NOMO-1 treated with dmso at 0.1 percent for 144 hours (cell line): ENCODE measurements around the gene SCN3B.

Experiments used
- DNase-seq: peaks from one replicate; lab custom pipeline; 2025; ENCODE audit not compliant: unreplicated experiment; lab: John Stamatoyannopoulos, UW

Gene SCN3B, protein sequence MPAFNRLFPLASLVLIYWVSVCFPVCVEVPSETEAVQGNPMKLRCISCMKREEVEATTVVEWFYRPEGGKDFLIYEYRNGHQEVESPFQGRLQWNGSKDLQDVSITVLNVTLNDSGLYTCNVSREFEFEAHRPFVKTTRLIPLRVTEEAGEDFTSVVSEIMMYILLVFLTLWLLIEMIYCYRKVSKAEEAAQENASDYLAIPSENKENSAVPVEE

DNA sequence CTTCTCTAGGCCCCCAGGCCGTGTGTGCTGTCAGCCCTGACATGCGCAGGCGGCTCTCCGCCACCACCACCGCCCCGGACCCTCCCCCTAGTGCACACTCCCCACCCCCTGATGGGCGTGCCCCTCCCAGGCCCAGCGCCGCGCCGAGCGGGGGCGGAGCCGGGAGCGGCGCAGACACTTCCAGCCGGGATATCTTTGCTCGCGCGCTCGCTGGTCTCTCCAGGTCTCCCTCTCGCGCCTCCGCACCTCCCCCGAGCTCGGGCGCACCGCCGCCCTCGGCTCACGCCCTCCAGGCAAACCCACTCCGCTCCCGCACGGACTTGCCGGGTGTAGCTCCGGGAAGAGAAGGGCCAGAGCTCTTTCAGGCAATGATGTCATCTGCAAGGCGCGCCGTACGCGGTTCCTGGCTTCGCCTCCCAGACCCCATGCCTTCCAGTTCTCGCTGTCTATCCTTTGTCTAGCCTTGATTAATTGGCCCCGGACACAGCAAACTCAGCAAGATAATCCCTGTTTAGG is at the start of gene SCN3B:
Gene SCN3B (minus strand): TSS at position 59 of the 516 bp plus-strand sequence. CDS start 823 bp downstream, outside the sequence.
- no peak for DNase-seq

DNA sequence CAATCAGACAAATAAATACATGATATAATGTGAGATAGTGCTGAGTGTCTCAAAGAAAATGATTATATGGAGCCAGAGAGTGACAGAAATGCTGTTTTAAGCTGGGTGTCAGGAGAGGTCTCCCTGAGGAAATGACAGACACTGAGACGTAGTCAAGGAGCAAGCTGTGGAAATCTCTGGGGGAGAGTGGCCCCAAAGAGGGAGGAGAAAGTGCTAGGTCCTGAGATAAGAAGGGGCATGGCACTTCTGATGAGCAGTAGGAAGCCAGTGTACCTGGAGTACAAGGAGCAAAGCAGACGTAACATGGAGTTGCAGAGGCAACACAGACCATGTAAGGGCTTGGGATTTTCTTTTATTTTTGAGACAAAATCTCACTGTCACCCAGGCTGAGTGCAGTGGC is 48.3 kb upstream of the SCN3B start:
- no peak for DNase-seq

DNA sequence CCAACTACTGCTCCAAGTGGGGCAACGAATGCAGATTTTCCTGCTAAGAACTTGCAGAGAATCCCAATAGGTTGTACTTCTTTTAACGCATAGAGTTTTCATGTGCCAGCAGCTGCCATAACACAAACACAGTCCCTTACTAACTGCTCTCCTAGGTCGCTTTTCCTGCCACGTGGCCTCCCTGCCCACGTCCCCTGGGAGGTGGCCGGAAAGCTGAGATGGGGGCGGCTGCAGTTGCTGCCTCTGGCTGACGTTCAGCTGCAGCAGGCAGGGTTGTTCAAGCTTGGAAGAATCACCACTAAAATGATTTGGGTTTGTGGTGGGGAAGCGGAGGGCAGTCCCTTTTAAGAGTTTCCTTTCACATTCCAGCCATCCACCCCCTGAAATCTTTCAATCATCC is 47.7 kb upstream of the SCN3B start:
- DNase-seq, result no peak

DNA sequence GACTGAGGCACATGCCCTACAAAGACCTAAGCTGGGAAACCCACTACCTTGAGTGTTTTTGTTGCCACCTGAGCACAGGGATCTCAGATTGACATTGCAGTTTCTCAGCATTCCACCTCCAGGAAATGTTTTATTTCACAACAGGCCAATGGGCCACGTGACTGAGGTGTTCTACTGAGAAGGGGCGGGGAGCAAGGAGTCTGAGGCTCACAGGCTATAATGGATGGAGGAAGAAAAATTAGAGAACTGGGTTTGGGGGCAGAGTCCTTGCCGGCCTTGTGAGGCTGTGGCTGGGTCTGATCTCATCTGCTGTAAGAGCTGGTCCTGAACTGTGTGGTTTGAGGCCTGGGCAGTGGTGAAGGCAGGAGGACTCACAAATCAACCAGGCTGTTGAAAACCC is 46.3 kb upstream of the SCN3B start:
- DNase-seq, result peak; percentile 65

DNA sequence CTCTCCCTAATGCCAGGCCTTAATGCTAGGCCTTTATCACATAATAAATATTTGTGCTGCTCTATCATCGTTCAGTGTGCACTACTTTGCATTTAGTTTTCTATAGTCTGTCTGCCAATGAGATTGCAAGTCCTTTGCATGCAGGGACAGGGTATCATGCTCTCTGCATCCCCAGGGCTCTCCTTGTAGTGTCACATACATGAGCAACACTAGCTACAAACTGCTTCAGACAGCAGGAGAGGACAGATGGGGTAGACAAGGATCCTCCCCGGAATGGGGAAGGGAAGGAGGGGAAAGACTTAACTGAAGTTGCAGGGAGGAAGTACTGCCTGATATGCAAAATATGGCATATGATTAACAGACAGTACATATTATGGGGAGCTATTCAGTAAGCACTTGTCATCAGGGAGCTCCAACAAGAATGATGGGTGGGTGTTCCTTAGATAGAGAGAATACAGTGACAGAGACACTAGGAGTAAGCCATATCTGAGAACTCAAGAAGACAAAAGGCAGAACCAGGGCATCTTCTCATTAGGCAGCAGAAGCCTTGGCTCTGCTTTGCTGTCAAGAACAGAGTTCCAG is 44.2 kb upstream of the SCN3B start:
- DNase-seq, result no peak

DNA sequence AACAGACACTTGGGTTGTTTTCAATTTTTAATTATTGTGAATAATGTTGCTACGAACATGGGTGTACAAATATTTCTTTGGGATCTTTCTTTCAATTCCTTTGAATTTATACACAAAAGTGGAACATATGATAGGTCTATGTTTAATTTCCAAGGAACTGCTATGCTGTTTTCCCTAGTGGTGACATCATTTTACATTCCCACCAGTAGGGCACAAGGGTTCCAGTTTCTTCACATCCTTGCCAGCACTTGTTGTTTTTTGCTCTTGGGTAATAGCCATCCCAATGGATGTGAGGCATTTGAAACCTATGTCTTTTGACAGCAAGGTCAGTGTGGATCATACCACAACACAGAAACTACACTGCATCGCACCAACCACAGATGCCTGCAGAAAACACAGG is 41.8 kb upstream of the SCN3B start:
- DNase-seq, result no peak

DNA sequence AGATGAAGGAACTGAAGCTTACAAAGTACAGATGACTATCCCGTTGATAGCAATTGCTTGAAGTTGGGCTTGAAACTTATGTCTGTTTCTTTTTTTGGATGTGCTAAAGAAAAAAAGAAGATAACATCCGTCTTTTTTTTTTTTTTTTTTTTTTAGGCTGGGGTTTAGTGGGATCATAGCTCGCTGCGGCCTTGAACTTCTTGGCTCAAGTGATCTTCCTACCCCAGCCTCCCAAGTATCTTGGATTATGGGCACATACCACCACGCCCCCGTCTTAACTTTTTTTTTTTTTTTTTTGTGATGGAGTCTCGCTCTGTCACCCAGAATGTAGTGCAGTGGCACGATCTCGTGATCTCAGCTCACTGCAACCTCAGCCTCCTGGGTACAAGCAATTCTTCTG is 40.8 kb upstream of the SCN3B start:
- no peak for DNase-seq

DNA sequence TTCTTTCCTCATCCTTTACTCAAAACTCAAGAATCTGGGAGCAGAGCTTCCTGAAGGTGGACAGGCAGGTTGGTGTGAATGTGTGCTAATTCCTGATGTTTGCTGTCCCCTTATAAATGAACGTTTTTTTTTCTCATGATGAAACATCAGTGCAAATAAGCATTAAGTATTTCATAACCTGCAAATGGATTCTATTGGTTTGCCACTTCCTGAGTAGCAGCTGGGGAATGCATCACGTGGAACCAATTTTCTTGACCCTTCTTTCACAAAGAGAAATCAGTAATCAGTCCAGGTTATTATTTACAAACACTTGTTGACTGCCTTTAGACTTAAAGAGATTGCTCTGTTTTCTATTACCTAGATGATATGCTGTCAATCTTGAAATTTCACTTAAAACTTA is 40.1 kb upstream of the SCN3B start:
- peak; percentile 29 for DNase-seq

DNA sequence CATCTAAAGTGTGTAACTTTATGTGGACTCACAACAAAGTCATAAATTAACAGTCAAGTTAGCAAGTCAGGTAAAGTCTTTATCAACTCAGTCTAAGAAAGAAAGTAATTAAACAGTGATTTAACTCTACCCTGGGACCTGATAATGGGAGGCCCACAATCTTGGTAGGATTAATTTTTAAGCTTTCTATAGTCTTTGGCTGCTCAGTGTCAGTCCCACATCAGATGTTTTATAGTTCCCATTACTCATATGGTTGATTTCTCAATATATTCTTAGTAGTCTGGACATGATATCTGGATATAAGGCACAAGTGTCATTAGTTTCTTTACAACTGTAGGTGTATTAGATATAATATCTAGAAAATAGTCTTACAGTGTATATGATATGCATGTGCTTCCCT is 38.5 kb upstream of the SCN3B start:
- no peak for DNase-seq

DNA sequence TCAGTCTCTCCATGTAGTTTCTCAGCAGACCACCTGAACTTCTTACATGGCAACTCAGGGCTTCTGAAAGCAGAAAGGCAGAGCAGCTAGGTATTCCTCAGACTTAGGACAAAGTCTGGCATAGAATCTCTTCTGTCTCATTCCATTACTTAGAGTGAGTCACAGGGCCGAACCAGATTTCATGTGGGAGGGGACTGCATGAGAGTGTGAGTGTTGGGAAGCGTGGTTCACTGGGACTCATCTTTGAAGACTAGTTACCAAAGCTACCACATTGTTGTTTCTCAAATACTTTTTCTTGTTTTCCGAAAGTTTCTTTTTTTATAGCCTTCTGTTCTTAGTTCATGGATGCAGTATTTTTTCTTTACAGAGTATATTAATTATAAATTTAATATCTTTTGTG is 36.1 kb upstream of the SCN3B start:
- no peak for DNase-seq

DNA sequence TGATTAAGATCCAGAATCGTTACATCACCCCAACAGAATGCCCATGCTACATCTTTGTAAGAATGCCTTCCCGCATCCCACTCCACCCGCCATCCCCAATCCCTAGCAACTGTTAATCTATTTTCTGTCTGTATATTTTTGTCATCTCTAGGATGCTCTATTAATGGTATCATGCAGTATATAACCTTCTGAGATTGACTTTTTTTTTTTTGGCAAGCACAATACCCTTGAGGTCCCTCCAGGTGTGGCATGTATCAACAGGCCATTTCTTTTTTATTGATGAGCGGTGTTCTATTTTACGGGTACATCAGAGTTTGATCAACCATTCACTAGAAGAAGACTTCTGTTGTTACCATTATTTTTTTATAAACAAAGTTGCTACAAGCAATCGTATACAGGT is 30.2 kb upstream of the SCN3B start:
- DNase-seq, result no peak

DNA sequence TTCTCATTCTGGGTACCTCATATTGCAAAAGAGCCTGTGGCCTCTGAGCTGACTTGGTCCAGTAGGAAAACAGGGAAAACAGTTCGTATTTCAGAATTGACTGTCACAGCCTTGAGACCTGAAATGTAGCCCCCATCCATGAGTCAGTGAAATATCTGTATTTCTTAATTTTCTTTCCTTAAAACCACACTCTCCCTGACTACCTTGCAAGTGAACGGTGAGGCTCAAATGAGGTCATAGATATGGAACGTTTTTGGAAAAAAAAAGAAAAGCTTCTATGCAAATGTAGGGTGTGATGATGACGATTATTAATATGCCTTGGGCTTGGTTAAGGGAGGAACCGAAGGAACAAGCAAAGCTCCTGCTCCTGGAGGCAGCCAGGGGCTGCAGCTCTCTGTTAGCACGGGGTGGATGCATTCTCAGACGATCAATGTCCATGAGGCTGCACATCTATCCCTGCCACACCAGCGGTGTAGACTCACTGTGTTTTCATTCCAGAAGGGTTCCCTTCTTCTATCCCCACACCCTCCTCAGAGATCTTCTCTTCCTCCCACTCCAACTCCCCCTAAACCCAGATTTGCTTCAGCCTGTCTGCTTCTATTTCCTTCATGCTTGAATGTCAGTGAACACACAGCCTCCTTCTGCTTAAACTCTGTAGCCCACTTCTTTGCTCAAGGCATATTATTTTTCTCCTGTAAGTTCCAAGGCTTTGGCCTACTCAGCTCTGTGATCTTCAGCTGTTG is 29.2 kb upstream of the SCN3B start:
- DNase-seq, result no peak

DNA sequence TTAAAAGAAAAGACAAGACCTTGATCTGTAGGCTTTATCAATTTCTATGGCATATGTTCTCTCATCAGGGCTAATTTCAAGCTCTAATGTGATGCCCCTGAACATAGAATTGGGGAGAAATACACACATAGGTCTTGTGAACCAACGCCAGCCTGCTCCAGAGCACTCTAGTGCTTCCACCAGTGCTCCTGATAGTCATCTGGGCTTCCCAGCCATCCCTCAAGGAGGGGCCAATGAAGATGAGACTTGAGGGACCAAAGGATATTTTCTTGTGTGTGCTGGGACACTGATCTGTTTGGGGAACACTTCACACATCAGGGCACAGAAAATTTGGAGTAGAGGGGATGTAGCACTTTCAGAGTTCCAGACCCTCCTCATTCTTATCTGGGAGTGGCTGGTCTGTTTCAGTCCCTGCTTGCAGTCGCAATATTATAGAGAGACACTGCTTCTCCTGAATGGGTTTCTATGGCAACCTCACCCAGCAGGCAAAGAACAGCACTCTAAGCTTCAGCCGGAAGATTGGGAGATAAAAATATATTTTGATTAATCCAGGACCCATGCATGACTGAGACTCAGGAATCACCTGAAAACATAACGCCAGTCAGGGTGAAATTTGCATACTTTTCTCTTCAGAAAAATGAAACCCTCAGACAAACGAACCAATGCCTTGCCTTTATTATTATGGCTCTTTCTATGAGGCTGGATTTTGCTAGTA is 28.4 kb upstream of the SCN3B start:
- no peak for DNase-seq

DNA sequence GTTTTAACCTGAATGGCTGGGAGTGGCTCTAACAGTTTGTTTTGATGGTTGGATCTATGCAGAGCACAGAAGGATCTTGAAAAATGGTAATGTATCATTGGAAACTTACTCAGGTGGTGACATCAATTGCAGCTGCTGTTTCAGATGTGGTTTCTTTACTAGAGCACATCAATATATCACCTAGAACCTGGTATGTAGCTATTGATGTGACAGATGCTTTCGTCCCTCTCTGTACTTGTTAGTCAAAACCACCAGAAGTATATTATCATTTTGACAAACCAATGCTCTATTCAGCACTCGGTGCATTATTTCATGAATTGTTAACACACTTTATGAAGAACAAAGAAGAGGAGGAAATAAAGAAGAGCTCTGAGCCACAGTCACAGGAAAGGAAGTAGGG is 26.6 kb upstream of the SCN3B start:
- DNase-seq, result no peak

DNA sequence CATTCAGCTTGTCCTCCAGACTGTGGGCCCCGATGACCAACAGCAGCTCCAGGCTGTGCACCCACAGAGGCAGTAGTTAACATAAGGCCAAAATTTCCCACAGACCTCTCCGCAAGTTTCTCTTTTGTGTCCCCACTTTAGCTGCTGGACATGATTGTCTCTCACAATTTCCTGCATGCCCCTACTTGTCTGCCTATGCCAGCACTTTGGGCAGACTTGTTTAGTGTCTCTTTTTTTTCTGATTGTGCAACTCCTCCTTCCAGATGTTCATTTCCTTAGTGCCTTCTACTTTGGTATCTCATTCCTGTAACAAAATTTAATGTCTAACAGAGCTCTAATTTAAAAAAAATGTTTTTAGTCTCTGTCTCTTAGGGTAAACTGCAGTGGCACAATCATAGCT is 23.8 kb upstream of the SCN3B start:
- DNase-seq, result no peak

DNA sequence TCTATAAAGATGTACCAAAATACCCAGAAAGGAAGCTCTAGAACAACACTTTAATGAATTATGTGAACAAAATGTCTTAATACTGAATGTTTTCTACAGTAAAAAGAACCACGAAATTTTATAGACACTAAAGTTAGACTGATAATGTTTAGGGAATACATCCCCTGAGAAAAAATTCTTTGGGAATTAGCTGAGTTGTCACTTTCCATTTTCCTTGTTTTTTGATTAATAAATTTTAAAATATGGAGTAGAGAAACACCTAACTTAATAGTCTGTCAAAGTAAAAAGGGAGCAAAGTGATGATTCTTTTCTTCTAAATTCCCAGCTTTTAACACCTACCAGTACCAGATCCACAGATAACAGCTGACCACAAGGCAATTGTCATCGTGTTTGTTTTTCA is 23.1 kb upstream of the SCN3B start:
- no peak for DNase-seq

DNA sequence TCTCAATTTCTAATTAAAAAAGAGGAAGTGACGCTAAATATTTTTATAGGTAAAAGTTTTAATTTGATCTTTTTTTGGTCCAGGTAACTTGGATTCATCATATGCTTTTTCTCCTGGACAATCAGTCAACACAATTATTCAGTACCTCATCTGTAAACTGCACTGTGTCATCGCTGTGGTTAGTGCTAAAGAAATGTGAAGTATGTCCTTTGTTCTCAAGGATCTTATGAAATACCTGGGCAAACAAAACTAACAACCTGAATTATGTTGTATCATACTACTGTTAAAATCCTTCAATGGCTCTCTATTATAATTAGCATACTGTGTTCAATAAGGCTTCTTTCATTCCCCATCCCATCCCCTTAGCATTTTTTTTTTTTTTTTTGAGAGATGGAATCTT is 19.9 kb upstream of the SCN3B start:
- no peak for DNase-seq

DNA sequence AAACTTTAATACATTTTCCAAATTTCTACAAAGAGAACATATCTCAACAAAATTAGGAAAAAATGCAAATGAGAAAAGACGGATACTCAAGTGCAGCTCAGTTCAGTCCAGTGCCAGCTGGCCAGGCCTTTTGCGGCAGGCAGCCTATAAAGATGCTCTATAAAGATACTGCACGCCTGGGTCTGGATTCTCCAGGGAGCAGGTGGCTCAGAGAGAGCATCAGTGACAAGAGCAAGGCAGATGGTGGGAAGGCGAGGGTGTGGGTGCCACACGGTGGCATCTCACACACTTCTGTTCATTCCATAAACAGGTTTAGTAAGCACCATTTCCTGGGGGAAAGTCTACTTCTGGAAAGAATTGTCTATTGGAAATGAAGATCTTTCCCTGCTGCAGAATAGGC is 18.1 kb upstream of the SCN3B start:
- DNase-seq, result no peak

DNA sequence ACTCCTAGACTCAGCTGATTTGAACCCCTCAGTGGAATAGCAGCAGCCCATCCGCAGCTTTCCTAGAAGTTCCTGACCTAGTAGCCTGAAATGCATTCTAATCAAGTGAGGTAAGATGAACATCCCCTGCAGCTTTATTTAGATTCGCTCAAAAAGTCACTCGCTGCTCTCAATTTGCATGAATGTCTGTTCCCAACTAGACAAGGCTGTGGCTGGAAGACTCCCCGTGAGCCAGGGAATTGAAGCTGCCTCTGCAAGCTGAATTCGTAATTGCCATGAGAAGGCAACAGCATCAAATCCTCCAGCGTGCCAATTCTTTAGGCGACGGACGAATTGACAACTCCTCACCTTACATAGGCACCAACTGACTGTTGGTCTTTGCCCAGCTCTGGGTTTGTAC is 17.1 kb upstream of the SCN3B start:
- DNase-seq, result no peak

DNA sequence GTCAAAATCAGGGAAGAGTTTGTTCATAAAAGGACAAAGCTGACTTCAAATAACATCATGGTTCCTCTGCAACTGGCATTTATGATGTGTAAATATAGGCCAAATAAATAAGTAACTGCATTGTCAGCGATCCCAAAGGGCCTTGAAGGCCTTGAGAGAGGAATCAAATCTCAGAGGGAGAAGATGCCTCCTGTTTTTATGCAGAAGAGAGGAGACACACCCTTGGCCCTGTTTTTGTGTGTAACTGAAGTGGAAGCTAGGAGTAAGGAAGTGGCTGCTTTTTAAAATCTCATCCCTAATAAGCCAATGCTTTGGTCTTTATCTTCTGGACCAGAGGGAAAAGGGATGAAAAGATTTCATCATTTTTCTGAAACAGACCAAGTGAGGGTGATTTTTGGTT is 15.7 kb upstream of the SCN3B start:
- DNase-seq, result no peak

DNA sequence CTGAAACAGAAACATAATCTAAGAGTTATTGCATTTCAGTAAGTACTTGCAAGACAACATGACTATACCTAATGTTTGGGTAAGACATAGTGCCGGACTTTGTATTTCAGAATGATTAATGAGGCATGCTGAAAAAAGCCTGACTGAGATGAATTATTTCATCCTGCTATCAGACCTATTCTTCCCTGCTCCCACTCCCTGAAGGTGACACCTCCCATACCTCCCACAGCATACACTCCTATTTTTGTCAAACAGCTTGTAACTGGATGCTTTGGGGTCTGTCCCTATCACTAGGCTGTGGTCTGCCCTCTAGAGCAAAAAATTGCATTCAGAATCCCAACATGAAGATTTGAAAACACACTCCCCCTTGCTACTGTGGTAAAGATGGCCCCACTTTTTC is 10.9 kb upstream of the SCN3B start:
- DNase-seq, result no peak

DNA sequence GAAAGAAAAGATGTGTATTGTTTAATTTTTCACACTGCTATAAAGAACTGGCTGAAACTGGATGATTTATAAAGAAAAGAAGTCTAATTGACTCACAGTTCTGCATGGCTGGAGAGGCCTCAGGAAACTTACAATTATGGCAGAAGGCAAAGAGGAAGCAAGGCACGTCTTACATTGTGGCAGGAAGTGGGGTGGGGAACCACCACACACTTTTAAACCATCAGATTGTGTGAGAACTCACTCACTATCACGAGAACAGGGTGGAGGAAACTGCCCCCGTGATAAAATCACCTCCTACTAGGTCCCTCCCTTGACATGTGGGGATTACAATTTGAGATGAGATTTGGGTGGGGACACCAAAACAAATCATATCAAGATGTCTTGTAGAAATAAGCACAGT is 5.5 kb upstream of the SCN3B start:
- DNase-seq, result peak; percentile 31
